HG03469 (cell line): ENCODE results near the gene SPON1.
"Not testable (repeated sequence)": the region's sequence is repeated elsewhere in the genome, so short reads cannot be mapped to it uniquely, and the experiment has no call there.

ENCODE experiments used
- ATAC-seq: cut with Tn5 transposase; IDR thresholded peaks from one replicate; pipeline ENCODE4 v1.9.1; 2021; ENCODE audit warnings: mild to moderate bottlenecking, moderate library complexity, moderate number of reproducible peaks; ENCODE audit not compliant: unreplicated experiment

Gene SPON1

DNA sequence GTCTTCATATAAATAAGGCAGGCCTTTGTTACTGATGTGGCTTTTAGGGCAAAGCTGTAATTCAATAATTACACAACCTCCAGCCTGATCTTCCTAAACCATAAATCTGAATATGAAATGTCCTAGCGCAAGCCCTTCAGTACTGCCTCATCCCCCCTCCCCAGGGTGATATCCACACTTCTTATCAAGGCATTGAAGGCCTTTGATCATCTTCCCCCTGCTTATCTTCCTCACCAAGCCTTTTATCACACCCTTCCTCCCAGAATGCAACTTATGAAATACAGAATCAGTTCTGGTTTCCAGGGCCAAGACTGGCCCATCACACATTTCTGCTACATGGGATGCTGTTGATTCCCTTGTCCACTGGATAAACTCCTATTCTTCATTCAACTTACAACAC is 12.1 kb downstream of the SPON1 start:
- ATAC-seq = no peak

DNA sequence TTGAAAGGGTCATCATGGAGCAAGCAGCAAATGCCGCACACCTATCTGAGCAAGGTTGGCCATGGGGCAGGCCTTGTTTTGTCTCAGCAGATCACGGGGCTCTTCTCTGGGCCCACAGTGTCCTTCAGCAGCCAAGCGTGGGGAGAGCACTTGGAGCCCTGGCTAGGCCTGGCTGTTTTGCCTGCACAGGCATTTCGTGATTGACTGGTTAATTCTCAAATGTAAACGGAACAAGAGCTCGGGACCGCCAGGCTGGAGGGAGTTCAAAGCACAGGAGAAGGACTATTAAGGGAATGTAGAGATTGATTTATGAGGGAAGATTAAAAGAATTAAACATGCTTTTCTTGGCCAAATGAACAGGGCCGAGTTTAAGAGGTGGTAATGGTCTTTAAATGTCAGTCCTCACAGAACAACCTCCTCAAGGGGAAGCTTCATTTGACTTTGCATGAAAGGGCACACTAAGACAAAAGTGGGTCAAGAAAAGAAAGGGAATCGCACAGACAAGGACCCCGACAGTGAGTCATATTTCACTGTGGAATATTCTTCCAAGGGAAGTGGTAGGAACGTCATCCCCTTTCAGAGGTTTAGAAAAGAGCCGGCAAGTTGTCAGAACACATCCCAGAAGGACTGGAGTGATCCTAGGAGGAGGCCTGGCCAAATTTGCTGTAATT is 20.7 kb downstream of the SPON1 start:
- no peak for ATAC-seq

DNA sequence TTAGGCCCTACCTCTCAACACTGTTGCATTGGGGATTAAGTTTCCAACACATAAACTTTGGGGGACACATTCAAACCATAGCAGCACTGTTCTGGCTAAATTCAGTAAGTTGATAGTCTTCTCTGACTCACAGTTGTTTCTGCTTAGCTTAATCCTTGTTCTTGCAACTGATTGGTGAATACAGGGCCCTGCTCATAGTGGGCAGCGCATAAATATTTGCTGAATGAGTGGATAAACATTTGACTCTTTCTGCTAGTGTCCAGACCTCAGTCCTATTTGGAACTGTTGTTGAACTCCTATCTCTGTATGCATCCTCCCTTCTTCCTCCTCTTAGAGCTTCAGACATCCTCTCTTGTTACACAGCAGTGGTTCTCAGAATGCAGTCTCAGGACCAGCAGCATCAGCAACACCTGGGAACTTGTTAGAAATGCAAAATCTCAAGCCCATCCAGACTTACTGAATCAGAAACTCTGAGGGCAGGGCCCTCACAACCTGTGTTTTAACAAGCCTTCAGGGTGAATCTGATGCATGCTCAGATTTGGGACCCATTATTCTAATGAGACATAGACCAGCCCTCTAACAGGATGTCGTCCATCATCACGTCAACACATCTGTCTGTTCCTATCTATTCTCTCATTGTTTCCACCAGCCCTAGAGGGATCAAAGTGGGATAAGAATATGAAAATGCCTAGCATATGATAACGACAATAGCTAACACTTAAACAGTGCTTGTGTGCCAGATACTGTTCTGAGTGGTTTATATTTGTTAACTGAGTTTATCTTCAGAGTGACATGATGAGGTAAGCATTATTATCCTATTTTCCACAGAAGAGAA is 22.3 kb downstream of the SPON1 start:
- ATAC-seq = no peak

DNA sequence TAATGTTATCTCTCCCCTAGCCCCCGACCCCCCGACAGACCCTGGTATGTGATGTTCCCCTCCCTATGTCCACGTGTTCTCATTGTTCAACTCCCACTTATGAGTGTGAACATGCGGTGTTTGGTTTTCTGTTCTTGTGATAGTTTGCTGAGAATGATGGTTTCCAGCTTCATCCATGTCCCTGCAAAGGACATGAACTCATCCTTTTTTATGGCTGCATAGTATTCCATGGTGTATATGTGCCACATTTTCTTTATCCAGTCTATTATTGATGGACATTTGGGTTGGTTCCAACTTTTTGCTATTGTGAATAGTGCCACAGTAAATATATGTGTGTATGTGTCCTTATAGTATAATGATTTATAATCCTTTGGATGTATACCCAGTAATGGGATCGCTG is 24.2 kb downstream of the SPON1 start:
- ATAC-seq = not testable (repeated sequence)

DNA sequence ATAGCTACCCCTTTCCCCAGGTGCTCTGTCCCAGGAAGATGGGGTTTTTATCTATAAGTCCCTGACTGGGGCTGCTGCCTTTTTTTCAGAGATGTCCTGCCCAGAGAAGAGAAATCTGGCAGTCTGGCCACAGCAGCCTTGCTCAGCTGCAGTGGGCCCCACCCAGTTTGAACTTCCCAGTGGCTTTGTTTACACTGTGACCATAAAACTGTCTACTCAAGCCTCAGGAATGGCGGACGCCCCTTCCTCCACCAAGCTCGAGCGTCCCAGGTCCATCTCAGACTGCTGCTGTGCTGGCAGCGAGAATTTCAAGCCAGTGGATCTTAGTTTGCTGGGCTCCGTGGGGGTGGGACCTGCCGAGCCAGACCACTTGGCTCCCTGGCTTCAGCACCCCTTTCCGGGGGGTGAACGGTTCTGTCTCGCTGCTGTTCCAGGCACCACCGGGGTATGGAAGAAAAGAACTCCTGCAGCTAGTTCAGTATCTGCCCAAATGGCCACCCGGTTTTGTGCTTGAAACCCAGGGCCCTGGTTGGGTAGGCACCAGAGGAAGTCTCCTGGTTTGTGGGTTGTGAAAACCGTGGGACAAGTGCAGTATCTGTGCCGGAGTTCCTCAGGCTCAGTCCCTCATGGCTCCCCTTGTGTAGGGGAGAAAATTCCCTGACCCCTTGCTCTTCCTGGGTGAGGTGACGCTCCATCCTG is 29.8 kb downstream of the SPON1 start:
- not testable (repeated sequence) for ATAC-seq

DNA sequence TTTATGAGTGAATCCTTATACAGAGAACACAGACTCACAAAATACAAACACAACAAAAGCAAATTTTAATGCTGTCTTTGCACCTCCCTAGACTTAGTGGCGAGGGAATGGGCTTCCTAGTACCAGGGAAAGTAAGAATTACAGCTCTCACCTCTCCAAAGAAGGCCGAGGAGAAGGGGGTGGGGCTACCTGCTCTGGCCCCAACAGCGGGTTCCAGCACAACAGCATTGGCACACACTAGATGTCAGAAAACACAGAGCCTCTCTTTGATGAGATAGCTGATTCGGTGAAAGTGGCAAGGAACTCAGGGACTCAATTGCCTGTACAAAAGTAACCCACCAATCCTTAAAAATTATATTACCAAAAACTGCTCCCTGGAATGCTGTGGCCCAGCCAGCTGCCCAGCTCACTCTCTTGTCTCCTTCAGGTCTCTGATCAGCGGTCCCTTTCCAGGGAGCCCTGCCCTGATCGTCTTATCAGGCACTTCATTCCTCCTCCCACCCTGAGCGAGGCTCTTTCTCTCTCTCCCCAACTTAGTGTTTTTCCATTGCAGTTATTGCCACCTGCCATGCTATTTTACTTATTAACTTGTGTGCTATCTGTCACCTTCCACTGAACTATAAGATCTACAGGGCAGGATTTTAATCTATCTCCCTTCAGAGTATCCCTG is 30.7 kb downstream of the SPON1 start:
- ATAC-seq = no peak

DNA sequence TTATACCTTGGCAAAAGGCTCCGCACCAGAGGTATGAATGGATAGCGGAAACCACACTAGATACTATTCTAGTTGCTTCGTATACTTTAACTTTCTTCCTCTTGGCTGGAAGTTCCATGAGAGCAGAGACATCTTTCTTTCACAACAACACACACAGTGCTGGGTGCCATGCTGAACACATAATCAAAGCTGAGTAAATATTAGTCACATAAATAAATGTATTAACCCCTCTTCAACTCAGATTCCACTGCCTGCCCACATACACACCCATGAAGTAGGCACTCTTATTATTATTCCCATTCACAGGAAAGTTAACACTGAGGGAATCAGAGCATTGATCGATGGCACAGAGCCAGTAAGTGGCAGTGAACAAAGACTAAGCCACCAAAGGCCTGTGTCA is 35.4 kb downstream of the SPON1 start:
- ATAC-seq = no peak

DNA sequence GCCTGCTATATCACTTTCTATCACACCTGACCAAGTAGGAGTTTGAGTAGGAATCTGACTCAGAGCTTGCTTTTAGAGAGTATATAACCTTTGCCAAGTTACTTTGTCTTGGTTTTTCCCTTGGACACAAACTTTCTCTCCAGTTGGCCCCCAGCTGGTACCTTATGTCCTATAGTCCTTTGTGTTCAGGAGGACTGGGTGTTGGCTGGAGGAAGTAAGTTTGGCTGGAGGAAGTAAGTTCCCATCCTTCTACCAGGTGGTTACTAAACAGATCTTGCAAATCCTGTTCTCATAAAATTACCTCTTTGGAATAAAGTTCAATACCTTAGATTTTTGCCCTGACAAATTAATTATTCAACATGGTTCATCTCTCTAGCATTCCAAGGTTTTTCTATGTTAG is 37.2 kb downstream of the SPON1 start:
- ATAC-seq = no peak

DNA sequence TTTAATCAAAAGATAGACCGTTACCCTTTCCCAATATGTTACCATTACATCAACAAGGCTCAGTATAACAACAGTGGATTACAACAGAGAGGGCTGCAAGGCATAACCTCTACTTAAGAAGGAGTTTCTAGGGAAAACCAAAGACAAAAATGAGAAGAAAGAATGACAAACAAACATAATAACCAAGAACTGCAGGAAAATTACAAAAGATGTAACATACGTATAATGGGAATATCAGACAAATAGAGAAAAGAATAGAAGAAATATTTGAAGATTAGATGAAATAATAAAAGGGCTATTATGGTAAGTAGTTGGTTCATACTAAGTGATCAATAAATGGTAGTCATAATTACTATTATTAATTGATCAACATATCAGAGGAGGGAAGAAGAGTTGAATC is 39.1 kb downstream of the SPON1 start:
- ATAC-seq = no peak

DNA sequence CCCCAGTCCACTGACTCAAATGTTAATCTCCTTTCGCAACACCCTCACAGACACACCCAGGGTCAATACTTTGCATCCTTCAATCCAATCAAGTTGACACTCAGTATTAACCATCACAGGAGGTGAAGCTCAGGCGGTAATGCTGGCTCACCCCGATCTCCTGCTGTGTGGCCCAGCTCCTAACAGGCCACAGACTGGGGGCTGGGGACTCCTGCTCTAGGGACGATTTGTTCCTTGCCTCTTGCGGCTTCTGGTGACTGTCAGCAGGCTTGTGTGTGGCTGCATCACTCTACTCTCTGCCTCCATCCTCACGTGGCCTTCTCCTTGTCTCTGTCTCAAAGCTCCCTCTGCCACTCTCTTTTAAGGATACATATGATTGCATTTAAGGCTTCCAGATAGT is 45.0 kb downstream of the SPON1 start:
- no peak for ATAC-seq

DNA sequence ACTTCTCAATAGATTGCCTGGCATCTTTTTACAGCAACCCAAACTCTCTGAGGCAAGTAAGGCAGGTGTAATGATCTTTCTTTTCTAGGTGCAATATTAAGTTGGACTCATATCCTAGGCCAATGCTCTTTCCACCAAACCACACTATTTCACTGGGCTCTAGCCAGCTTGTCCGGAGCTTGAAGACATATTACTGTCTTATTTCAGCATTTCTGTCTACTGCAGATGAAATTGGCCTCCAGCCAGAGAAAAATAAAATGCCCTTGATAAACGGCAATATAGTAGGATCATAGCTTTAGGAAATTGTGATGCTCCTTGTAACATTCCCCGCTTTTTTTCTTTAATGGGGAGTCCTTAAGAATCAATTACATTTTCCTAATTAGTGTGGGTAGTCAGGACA is 48.1 kb downstream of the SPON1 start:
- ATAC-seq = no peak

DNA sequence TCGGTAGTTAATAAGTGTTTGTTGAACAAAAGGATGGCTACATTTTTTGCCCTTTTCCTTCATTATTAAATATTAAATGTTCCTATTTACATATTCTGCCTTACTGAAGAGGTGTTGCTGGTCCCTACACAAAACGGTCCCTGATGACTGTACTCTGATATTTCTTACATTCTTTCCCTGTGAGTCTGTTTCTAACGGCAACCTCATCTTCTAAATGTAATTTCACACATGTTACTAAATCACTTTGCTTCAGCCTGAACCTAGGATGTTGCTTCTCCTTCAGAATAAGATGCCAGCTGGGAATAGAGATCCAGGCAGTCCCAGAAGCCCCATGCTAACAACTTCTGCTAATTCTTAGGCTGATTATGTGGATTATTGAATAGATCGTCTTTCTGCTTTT is 50.3 kb downstream of the SPON1 start:
- no peak for ATAC-seq

DNA sequence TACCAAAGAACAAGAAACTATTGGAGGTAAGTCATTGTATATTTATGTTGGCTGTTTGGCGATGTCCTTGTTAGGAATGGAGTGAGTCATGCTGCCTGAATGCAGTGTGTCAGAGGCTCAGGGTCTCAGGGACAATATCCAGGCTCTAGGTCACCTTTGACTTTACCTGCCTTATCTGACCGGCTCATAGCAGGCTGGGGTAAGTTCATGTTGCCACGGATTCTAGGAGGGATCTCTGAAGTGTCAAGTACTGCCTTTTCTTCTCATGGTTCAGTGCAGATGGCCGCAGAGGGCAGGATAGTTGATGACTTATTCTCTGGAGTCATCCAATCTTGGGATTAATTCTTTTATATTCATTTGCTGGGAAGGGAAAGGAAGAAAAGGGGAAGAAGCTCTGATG is 53.2 kb downstream of the SPON1 start:
- ATAC-seq = no peak

DNA sequence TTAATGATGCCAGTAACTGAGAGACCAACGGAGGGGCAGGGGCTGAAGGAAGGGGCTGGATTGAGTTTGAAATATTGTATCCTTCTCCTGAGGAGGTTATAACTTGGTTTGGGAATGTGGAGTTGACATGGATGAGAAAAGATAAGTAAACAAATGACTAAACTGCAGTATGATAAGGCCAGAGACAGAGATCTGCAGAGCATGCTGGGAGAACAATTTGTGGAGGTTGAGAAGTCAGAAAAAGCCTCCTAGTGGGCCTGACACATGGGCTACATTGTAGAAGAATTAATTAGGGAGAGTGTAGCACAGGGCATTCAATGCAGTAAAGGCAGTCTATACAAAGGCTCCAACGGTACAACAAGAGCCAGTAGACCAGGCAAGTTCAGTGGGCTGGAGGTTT is 55.9 kb downstream of the SPON1 start:
- ATAC-seq = no peak

DNA sequence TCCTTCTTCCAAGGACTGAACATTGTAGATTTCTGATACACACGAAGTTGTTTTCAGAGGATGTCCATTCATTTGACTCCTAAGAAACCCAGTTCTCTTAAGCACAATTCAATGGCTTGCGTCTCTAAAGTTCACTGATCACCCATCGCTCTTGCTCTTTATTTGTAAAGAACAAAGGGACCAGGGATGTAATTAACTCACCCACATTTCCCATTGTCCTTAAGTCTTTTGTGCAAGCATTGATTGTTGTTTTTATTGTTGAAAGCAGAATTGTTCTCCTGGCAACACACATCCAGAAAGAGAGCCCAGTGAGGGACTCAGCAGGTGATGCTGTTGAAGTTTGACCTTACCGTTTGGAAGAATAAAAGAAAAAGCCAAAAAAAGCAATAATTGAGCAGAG is 59.2 kb downstream of the SPON1 start:
- ATAC-seq = no peak

DNA sequence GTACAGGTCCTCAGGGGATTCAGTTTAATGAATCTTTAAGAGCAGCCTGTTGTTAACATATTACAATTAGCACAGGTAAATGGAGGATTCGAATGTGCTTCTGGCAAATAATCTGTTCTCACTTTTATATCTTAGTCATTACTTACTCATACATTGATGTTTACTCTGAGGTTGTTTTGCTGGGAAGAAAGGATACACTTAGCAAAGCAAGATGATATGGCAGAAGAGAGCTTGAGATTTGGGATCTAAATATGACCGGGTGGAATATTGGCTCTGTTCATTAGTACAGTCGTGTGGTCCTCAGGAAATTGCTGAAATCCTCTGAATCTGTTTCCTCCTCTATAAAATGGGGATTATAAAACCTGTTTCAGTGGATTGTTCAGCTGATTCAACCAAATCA is 59.7 kb downstream of the SPON1 start:
- ATAC-seq = no peak

DNA sequence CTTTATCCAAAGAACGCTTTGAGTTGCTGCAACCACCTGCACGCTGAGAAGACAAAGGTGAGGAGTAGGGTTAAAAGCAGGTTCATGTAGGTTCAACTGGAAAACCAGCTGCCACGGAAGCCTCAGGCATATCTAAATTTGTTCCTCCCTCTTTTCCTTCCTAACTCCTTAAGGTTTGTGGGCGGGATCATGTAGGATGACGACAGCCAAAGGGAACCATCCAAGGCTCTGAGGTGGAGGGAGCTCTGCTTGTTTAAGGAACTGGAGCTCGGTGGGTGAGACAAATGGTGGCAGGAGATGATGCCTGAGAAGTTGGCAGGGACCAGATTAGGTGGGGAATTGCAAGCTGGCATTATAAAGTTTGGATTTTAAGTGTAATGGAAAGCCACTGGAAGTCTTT is 60.3 kb downstream of the SPON1 start:
- ATAC-seq = no peak

DNA sequence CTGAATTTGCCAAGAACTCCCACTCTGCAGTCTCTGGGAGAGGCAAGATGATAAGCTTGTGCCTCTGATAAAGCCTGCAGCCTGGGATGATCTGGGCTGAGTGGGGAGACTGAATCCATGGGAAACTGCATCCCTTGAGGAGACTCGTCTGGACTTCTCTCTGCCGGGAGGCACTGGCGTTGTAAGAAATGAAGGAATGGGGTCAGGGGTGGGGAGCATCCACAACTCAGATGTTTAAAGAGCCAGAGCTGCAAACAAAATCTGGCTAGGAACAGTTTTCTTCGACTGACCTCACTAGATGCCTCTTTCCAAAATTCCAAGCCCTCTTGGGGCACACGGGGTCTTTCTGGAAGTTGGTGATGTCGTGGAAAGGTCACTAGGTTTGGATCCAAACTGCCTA is 64.4 kb downstream of the SPON1 start:
- ATAC-seq = no peak

DNA sequence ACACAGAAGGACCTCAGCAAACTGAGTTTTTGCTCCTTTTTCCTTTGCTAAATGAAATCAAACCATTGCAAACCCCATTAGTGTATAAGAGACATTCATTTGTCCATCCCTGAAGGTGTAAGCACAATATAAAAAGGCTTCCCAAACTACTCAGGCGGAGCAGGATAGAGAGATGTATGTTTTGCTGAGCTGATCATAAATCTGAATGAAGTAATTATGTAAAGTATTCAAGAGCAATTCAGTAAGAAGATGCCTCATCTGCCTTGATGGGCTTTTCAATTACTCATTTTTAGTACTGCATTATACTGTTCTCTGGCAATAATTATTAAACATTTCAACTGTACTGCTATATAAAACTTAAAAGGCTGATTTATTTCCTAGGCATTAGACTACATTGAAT is 65.0 kb downstream of the SPON1 start:
- no peak for ATAC-seq

DNA sequence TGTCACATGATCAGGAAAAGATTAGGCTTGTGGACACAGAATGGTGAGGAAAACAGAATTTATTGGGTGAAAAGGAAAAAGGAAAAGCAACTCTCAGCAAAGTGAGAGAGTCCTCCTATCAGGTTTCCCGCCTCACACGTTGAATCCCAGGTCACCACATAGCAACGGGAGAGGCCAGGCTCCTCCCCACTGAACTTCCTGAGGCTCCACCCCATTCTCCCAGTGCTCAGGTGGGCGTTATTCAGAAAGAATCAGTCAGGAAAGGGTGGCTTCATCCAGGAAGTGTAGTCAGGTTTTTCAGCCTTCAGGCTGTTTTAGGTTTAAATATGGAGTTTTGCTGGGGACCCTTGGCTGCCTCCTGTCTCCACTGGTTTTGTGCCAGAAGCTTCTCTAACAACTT is 66.9 kb downstream of the SPON1 start:
- no peak for ATAC-seq
